PFSK-1 (cell line): ENCODE measurements around the gene PXDN.

Experiments
- FOXP2 ChIP-seq: optimal IDR thresholded peaks from 2 replicates; pipeline ENCODE3; 2011; ENCODE audit warnings: borderline replicate concordance, control low read depth, inconsistent platforms; ENCODE audit not compliant: insufficient read depth; ENCODE audit errors: extremely low read length, extremely low read depth
- POLR2AphosphoS5 ChIP-seq: IDR thresholded peaks from 2 replicates; pipeline ENCODE4 v1.6.1; 2012; ENCODE audit warnings: low read depth, mild to moderate bottlenecking, control low read depth, low read length, moderate library complexity
- REST ChIP-seq, 2 experiments: IDR thresholded peaks; 2 replicates each; pipeline versions ENCODE4 v1.6.1 to v1.8.0; 2011 to 2012; ENCODE audit warnings: low read depth in 2 of 2, low read length in 2 of 2, control low read depth in 1 of 2, inconsistent platforms in 1 of 2, mild to moderate bottlenecking in 1 of 2, moderate library complexity in 1 of 2; ENCODE audit not compliant: insufficient read depth in 1 of 2
- SIN3A ChIP-seq: IDR thresholded peaks from 2 replicates; pipeline ENCODE4 v1.6.1; 2012; ENCODE audit warnings: mild to moderate bottlenecking, low read length, moderate library complexity, borderline replicate concordance; ENCODE audit not compliant: insufficient read depth
- TAF1 ChIP-seq: IDR thresholded peaks from 2 replicates; pipeline ENCODE4 v1.6.1; 2012; ENCODE audit warnings: low read length, control low read depth, borderline replicate concordance; ENCODE audit not compliant: insufficient read depth

GRCh38 chr2:1698188-1698945 lies 45.9 kb downstream of the PXDN start:
- TF ChIP-seq REST (IDR thresholded peaks at IDR 0.05; ENCODE audit: insufficient read depth in 1 of 2, low read depth in 2 of 2, low read length in 2 of 2) (no peak), POLR2AphosphoS5 (peak; percentile 65; the same call in 1 of the 2 replicates), SIN3A (no peak), TAF1 (no peak), FOXP2 (no peak)
